K562 (cell line): ENCODE data around the gene FAM167B. TPM values are rescaled to one million over a fixed set of nuclear protein-coding genes. Genes with fewer than 3 reads are reported as not detected.

Experiments
- HNRNPLL ChIP-seq: fragments of 200-400 bp; formaldehyde crosslinking; IDR thresholded peaks from 2 replicates; pipeline ENCODE4 v1.6.1; 2017; ENCODE audit warnings: low read length, low read depth, mild to moderate bottlenecking; ENCODE audit not compliant: poor library complexity, severe bottlenecking
- KAT2B ChIP-seq: IDR thresholded peaks from one replicate; pipeline ENCODE4 v1.6.1; 2012; ENCODE audit warnings: low read depth, mild to moderate bottlenecking, control low read depth, inconsistent platforms, low read length, moderate library complexity
- MAFG ChIP-seq: fragments of 450-650 bp; conservative IDR thresholded peaks from 2 replicates; pipeline ENCODE4 v1.6.1; 2016; ENCODE audit warnings: missing genetic modification characterization, missing compliant biosample characterization
- MCM5 ChIP-seq: fragments of 450-650 bp; IDR thresholded peaks from 2 replicates; pipeline ENCODE4 v1.6.1; 2016; ENCODE audit warnings: low read depth
- NKRF ChIP-seq: fragments of 450-650 bp; IDR thresholded peaks from 2 replicates; pipeline ENCODE4 v1.6.1; 2016; ENCODE audit warnings: borderline replicate concordance
- RERE ChIP-seq: sonication (generic); formaldehyde crosslinking; IDR thresholded peaks from 2 replicates; pipeline ENCODE4 v1.8.0; 2023; ENCODE audit warnings: missing genetic modification reagents, mild to moderate bottlenecking, borderline replicate concordance
- SLC30A9 ChIP-seq: fragments of 250-450 bp; sonication (Bioruptor Pico); IDR thresholded peaks from 2 replicates; pipeline ENCODE4 v1.8.0; 2022; ENCODE audit warnings: mild to moderate bottlenecking, moderate library complexity
- ZBTB5 ChIP-seq: fragments of 450-650 bp; IDR thresholded peaks from 2 replicates; pipeline ENCODE4 v1.6.1; 2017; ENCODE audit warnings: antibody characterized with exemption
- ZNF197 ChIP-seq: fragments of 200-800 bp; sonication (Bioruptor generic); IDR thresholded peaks from 2 replicates; pipeline ENCODE4 v1.6.1; 2016; ENCODE audit warnings: low read depth, missing genetic modification characterization, missing compliant biosample characterization
- polyA plus RNA-seq, 8 experiments: library from polyadenylated mRNA; depleted of rRNA in 4 of 8; stranded (reverse) in 5 of 8; unstranded in 3 of 8; fragments of >200 nt; fragmentation: Nextera tagmentation in 2 of 8; fragmentation: Illumina TruSeq in 1 of 8; extraction: Ambion mirVana in 2 of 8; extraction: Trizol in 1 of 8; gene quantifications; 2 replicates each; pipeline versions ENCODE4 v1.2.1 to v1.2.3, GENCODE V29; 2011 to 2014; ENCODE audit warnings: inconsistent platforms in 1 of 8, missing spikeins in 1 of 8
- total RNA-seq, 7 experiments: library from RNA; depleted of rRNA in 6 of 7; stranded (reverse); fragments of >200 nt in 6 of 7; fragmentation: Illumina TruSeq in 2 of 7; extraction: Trizol in 2 of 7; gene quantifications; 2 replicates each; pipeline versions ENCODE4 v1.2.1 to v1.2.3, GENCODE V29; 2011 to 2021; ENCODE audit warnings: low replicate concordance in 1 of 7
- TF ChIP-seq, protein P1 (sequence below): fragments of 250-450 bp; sonication (Bioruptor Pico); IDR thresholded peaks from 2 replicates; pipeline ENCODE4 v1.4.0; 2020
- TF ChIP-seq, protein P2 (sequence below): sonication (generic); formaldehyde crosslinking; IDR thresholded peaks from 2 replicates; pipeline ENCODE4 v1.8.0; 2022; ENCODE audit warnings: mild to moderate bottlenecking, missing genetic modification reagents, borderline replicate concordance
- TF ChIP-seq, protein P3 (sequence below): fragments of 250-450 bp; sonication (Bioruptor Pico); IDR thresholded peaks from 2 replicates; pipeline ENCODE4 v1.8.0; 2021; ENCODE audit warnings: borderline replicate concordance, mild to moderate bottlenecking, moderate library complexity; ENCODE audit not compliant: poor library complexity, severe bottlenecking

The FAM167B gene
- total and polyA plus RNA-seq, 9 of the 15 experiments (the other 6 are each of a cell fraction or from before 2014, with no cell fraction given): not detected

GRCh38 chr1:32221980-32222755 lies 24.9 kb upstream of the FAM167B start, which contains the start of the genes EIF3I and TMEM234 (continued):
- TF ChIP-seq, protein P1, sequence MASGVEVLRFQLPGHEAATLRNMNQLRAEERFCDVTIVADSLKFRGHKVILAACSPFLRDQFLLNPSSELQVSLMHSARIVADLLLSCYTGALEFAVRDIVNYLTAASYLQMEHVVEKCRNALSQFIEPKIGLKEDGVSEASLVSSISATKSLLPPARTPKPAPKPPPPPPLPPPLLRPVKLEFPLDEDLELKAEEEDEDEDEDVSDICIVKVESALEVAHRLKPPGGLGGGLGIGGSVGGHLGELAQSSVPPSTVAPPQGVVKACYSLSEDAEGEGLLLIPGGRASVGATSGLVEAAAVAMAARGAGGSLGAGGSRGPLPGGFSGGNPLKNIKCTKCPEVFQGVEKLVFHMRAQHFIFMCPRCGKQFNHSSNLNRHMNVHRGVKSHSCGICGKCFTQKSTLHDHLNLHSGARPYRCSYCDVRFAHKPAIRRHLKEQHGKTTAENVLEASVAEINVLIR: 0 out of 2 replicates have a peak, but pooled peaks have one; percentile 33
- TF ChIP-seq MCM5 (no peak), KAT2B (no peak), ZNF197 (no peak), ZBTB5 (no peak), NKRF (peak; percentile 97), HNRNPLL (peak; percentile 45), RERE (CRISPR knock-in tag) (no peak), SLC30A9 (CRISPR knock-in tag) (no peak), MAFG (tag) (no peak)
- TF ChIP-seq, protein P2, sequence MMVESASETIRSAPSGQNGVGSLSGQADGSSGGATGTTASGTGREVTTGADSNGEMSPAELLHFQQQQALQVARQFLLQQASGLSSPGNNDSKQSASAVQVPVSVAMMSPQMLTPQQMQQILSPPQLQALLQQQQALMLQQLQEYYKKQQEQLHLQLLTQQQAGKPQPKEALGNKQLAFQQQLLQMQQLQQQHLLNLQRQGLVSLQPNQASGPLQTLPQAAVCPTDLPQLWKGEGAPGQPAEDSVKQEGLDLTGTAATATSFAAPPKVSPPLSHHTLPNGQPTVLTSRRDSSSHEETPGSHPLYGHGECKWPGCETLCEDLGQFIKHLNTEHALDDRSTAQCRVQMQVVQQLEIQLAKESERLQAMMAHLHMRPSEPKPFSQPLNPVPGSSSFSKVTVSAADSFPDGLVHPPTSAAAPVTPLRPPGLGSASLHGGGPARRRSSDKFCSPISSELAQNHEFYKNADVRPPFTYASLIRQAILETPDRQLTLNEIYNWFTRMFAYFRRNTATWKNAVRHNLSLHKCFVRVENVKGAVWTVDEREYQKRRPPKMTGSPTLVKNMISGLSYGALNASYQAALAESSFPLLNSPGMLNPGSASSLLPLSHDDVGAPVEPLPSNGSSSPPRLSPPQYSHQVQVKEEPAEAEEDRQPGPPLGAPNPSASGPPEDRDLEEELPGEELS: peak; percentile 78; the same call in 1 of the 2 replicates
- TF ChIP-seq, protein P3, sequence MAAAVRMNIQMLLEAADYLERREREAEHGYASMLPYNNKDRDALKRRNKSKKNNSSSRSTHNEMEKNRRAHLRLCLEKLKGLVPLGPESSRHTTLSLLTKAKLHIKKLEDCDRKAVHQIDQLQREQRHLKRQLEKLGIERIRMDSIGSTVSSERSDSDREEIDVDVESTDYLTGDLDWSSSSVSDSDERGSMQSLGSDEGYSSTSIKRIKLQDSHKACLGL: peak; percentile 14
